ENCODE results near the gene KLF11.
"Not testable (repeated sequence)": the region's sequence is repeated elsewhere in the genome, so short reads cannot be mapped to it uniquely, and the experiment has no call there.

KLF11 gene

DNA sequence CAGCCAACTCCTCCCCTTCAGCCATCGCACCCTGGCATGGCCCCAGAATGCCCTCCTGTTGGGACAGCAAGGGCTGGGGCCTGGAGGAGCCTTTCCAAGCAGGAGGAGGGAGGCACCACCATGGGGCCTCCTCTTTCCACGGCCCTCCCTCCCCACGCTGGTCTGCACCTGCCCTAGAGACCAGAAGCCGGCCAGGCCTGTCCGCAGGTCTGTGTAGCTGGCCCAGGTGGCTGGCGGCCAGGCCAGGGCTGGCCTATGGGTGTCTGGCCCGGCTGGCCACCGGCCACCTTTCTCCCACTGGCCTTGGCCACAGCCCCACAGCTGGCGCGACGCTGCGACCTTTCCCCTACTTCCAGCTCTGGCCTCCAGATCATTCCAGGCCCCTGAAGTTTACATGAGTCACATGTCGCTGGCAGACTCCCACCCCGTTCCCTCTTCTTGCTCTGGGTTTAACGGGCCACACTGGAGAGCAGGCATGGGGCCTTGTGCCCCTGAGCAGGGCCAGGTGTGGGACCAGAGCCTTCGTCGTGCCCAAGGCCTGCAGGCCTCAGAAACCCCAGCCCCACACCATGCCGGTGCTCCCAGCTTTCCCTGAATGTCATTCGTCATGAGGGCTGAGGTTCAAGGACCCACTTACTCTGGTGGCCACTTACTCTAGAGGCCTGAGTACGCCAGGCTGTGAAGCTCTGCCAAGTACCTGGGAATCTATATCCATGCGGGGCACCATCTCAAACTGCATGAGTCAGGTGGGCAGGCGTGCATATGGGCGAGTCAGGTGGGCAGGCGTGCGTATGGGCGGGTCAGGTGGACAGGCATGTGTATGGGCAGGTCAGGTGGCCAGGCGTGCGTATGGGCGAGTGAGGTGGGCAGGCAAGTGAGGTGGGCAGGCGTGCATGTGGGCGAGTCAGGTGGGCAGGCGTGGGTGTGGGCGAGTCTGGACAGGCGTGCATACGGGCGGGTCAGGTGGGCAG lies 33.3 kb upstream of the KLF11 start:
- no peak for DNase-seq

DNA sequence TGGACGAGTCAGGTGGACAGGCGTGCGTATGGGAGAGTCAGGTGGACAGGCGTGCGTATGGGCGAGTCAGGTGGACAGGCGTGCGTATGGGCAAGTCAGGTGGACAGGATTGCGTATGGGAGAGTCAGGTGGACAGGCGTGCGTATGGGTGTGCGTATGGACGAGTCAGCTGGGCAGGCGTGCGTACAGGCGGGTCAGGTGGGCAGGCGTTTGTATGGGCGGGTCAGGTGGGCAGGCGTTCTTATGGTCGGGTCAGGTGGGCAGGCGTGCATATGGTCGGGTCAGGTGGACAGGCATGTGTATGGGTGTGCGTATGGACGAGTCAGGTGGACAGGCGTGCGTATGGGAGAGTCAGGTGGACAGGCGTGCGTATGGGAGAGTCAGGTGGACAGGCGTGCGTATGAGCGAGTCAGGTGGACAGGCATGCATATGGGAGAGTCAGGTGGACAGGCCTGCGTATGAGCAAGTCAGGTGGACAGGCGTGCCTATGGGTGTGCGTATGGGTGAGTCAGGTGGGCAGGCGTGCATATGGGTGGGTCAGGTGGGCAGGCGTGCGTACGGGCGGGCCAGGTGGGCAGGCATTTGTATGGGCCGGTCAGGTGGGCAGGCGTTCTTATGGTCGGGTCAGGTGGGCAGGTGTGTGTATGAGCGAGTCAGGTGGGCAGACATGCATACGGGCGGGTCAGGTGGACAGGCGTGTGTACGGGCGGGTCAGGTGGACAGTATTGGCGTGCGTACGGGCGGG lies 32.3 kb upstream of the KLF11 start:
- not testable (repeated sequence) for DNase-seq

DNA sequence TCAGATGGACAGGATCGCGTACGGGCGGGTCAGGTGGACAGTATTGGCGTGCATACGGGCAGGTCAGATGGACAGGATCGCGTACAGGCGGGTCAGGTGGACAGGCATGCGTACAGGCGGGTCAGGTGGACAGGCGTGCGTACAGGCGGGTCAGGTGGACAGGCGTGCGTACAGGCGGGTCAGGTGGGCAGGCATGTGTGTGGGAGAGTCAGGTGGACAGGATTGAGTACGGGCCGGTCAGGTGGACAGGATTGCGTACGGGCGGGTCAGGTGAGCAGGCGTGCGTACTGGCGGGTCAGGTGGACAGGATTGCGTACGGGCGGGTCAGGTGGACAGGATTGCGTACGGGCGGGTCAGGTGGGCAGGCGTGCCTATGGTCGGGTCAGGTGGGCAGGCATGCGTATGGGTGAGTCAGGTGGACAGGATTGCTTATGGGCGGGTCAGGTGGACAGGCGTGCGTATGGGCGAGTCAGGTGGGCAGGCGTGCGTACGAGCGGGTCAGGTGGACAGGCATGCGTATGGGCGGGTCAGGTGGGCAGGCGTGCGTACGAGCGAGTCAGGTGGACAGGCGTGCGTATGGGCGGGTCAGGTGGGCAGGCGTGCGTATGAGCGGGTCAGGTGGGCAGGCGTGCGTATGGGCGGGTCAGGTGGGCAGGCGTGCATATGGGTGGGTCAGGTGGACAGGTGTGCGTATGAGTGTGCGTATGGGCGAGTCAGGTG lies 31.6 kb upstream of the KLF11 start:
- not testable (repeated sequence) for DNase-seq

DNA sequence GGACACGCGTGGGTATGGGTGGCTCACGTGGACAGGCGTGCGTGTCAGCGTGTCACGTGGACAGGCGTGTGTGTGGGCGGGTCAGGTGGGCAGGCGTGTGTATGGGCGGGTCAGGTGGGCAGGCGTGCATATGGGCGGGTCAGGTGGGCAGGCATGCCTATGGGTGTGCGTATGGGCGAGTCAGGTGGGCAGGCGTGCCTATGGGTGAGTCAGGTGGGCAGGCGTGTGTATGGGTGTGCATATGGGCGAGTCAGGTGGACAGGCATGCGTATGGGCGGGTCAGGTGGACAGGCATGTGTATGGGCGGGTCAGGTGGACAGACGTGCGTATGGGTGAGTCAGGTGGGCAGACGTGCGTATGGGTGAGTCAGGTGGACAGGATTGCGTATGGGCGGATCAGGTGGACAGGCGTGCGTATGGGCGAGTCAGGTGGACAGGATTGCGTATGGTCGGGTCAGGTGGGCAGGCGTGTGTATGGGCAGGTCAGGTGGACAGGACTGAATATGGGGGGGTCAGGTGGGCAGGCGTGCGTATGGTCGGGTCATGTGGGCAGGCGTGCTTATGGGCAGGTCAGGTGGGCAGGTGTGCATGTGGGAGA lies 30.9 kb upstream of the KLF11 start:
- DNase-seq = not testable (repeated sequence)

DNA sequence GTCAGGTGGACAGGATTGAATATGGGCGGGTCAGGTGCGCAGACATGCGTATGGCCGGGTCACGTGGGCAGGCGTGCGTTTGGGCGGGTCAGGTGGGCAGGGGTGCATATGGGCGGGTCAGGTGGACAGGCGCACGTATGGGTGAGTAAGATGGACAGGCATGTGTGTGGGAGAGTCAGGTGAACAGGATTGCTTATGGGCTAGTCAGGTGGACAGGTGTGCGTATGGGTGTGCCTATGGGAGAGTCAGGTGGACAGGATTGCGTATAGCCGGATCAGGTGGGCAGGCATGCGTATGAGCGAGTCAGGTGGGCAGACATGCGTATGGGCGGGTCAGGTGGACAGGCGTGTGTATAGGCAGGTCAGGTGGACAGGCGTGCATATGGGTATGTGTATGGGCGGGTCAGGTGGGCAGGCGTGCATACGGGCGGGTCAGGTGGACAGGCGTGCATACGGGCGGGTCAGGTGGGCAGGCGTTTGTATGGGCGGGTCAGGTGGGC lies 30.3 kb upstream of the KLF11 start:
- no peak for DNase-seq

DNA sequence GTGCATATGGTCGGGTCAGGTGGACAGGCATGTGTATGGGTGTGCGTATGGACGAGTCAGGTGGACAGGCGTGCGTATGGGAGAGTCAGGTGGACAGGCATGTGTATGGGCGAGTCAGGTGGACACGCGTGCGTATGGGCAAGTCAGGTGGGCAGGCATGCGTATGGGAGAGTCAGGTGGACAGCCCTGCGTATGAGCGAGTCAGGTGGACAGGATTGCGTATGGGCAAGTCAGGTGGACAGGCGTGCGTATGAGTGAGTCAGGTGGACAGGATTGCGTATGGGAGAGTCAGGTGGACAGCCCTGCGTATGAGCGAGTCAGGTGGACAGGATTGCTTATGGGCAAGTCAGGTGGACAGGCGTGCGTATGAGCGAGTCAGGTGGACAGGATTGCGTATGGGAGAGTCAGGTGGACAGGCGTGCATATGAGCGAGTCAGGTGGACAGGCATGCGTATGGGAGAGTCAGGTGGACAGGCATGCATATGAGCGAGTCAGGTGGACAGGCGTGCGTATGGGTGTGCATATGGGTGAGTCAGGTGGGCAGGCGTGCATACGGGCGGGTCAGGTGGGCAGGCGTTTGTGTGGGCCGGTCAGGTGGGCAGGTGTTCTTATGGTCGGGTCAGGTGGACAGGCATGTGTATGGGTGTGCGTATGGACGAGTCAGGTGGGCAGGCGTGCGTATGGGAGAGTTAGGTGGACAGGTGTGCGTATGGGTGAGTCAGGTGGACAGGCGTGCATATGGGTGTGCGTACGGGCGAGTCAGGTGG lies 29.5 kb upstream of the KLF11 start:
- DNase-seq = not testable (repeated sequence)

DNA sequence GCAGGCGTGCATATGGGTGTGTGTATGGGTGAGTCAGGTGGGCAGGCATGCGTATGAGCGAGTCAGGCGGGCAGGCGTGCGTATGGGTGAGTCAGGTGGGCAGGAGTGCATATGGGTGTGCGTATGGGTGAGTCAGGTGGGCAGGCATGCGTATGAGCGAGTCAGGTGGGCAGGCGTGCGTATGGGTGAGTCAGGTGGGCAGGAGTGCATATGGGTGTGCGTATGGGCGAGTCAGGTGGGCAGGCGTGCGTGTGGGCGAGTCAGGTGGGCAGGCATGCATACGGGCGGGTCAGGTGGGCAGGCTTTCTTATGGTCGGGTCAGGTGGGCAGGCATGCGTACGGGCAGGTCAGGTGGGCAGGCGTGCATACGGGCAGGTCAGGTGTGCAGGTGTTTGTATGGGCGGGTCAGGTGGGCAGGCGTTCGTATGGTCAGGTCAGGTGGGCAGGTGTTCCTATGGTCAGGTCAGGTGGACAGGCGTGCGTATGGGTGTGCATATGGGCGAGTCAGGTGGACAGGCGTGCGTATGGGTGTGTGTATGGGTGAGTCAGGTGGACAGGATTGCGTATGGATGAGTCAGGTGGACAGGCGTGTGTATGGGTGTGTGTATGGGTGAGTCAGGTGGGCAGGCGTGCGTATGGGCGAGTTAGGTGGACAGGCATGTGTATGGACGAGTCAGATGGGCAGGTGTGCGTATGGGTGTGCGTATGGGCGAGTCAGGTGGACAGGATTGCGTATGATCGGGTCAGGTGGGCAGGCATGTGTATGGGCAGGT lies 28.7 kb upstream of the KLF11 start:
- no peak for DNase-seq

DNA sequence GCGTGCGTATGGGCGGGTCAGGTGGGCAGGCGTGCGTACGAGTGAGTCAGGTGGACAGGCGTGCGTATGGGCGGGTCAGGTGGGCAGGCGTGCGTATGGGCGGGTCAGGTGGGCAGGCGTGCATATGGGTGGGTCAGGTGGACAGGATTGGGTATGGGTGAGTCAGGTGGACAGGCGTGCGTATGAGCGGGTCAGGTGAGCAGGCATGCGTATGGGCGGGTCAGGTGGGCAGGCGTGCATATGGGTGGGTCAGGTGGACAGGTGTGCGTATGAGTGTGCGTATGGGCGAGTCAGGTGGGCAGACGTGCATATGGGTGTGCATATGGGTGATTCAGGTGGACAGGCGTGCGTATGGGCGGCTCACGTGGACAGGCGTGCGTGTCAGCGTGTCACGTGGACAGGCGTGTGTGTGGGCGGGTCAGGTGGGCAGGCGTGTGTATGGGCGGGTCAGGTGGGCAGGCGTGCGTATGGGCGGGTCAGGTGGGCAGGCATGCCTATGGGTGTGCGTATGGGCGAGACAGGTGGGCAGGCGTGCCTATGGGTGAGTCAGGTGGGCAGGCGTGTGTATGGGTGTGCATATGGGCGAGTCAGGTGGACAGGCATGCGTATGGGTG lies 27.9 kb upstream of the KLF11 start:
- not testable (repeated sequence) for DNase-seq

DNA sequence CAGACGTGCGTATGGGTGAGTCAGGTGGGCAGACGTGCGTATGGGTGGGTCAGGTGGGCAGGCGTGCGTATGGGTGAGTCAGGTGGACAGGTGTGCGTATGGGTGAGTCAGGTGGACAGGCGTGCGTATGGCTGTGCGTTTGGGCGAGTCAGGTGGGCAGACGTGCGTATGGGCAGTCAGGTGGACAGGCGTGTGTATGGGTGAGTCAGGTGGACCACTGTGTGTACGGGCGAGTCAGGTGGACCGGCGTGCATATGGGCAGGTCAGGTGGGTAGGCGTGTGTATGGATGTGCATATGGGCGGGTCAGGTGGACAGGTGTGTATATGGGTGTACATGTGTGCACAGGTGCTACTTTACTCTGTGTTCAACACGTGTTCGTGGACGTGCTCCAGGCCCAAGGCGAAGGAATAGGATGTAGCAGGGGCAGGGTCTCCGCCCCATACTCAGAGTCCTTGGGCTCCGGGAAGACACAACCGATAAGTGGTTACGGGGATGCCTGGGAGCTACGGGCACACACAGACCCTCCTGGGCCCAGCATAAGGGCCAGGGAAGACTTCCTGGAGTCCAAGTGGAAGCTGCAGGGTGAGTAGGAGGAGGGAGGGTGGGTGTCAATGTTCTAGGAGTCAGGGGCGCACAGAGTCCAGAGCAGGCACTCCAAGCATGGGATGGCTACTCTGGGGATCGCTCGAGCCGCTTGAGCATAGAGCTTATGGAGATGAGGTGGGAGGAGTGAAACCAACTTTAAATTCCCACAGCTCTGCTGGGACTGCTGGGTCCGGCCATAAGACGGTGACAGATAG lies 27.1 kb upstream of the KLF11 start:
- DNase-seq = no peak

DNA sequence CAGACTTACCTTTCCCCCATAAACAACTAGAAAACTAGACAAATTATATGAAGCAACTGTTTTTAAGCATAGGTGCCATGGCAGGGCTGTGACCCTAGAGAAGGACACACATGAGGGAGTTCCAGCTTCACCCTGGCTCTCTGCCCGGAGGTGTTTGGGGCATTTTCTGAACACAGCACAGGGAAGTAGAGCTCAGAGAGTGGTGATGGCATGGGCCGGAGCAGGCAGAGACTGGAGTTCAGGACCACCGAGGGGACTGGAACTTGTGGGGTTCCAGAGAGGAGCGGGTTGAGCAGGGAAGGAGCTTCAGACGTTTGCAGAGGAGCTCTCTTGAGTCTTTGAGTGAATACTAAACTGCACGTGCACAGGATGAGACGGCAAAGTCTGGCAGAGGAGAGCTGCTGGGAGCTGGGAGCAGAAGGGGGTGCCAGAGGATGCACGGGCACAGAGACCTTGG lies 26.5 kb upstream of the KLF11 start:
- no peak for DNase-seq

DNA sequence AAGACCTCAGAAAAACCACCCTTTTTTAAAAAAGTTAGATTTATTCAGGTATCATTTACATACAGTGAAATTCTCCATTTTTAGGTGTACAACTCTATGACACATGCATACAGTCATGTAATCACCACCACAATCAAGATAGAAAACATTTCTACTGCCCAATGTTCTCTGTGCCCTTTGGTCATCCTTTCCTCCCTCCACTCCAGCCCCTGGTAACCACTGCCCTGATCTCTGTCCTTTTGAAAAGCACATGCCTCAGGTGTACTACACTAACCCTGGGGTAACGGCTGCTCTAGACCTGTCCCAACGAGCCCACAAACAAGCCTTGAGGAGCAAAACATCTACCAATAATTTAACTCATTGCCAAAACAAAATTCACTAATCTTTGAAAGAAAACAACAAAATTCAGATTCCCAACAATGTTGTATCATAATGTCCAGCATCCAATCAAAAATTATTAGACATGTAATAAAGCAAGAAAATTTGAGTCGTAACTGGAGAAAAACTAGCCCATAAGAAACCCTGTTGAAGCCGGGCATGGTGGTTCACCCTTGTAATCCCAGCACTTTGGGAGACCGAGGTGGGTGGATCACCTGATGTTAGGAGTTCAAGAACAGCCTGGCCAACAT lies 25.9 kb upstream of the KLF11 start:
- DNase-seq = no peak

DNA sequence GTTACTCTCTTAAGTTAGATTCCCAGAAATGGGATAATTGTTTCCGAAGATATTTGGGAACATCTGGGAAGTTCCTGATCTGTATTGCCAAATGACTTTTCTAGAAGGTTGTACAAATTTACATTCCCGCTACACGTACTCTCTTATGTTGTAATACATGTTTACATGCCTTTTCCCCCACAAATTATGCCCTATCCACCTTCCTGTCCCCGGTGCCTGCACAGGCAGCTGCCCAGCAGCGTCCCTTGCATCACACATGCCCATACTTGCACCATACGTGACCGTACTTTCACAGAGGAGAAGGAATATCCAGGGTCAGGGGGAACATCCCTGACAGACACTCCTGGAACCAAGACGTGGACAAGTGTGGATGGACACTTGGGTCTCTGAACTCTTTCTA lies 24.2 kb upstream of the KLF11 start:
- no peak for DNase-seq

DNA sequence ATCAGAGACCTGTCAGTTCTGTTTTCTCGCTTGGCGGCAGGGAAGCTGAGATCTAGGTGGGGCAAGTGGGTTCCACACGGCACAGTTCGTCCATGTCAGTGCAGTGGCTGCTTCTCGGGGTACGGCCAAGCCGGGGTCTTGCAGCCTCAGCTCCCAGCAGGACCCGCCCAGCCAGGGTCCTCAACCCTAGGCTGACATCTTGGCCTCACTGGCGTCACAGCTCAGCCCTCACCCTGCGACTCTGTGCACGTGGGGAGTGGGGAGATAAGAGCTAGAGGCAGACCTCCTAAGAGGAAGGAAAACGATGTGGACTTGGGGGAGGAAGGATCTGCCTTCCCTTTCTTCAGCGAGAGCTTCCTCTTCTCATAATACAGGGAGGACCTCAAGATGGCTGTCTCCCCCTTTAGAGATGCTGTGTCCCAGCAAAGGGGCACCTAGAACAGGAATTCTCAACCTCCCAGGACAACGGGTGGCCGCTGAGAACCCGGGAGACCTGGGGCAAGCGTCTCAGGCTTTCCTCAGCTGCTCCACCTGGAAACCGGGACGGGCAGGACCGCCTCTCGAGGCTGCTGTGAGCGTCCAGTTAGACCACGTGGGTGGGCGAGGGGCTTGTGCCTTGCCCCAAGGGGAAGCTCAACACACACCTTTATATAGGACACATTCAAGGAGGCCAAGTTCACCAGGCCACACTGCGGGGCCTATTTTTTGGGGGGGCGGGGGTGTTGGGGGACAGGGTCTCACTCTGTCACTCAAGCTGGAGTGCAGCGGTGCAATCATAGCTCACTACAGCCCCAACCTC lies 23.5 kb upstream of the KLF11 start:
- no peak for DNase-seq

DNA sequence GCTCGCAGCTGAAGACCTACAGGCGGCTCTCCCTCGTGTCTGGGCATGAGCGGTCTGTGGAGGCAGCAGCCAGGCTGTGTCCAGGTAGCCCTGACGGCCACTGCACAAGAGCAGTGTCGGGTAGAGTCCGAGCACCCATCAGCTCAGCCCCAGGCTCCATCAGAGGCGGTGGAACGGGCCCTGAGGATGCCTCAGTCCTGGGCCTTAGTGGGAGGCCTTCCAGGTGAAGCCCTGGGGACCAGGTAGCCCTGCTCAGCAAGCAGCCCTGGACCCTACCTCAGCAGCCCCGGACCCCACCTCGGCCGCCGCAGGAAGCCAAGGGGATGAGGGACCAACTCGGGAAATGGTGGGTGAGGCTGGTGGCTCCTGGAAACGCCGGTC lies 21.3 kb upstream of the KLF11 start:
- no peak for DNase-seq

DNA sequence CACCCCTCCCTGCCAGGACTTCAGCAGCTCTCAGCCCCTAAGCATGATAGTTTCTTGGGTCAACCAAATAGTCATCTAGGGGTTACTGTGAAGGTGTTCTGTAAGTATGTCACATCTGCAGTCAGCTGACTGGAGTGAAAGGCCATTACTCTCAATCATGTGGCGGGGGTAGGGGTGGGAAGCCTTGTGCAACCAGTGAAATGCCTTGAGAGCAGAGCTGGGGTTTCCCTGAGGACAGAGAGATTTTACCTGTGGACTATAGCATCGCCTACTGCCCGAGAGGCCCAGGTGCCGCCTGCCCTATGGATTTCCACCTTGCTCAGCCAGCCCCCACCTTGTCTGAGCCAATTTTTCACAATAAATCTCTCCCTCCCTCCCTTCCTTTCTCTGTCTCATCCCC lies 20.9 kb upstream of the KLF11 start:
- DNase-seq = no peak

DNA sequence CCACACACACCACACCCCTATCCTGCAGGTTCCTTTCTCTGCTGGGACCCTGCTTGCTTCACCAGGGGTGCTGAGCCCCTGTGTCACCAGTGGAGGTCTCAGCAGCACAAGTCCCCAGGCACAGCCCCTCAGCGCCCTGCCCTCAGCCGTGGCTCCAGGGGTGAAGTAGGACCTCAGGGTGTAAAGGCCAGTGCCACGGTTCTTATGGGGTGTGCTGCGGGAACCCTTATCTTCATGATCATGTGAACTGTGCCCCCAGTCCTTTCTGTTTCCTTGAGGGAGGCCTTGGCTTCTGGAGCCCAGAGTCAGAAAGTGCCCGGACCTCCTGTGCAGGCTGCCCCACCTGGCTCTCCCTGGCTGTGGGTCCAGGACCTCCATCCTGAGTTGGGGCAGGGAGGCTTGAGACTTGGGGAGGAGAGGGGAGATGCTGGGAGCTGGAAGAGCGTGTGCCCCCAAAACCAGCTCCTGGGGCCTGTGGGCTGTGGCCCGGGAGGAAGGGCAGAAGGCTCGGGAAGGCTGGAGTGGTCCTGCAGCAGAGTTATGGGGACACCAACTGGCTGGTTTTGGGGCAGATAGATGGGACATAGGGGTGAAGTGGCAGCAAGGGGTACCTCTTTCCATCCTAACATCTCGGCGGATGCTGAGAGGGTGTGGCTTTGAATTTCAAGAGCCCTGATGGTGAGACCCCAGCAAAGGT lies 20.2 kb upstream of the KLF11 start:
- no peak for DNase-seq

DNA sequence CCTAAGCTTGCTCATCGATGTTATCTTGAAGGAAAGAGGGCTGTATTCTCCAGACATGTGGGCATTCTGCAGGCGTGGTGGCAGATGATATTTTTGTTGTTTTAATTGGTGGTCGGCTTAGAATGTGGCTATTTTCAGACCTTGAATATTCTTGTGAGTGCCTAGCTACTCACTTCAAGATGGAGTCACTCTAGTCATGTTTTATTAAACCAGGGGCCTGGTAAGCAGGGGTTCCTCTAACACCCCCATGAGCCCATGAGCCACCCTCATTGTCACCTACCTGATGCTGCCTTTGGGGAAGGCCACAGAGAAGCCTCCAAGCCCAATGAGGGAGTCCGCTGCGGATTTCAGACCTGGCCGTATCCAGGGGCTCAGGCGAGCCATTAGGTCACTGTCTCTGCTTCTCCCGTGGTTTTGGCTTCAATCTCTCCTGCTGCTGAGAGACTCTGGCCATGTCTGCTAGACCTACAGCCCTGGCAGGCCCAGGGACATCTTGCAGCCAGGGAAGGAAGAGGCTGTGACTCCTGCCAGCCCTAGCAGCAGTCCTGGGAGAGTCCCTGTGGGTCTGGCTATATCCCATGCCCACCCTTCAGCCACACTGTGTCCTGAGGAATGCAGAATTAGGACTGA lies 16.3 kb upstream of the KLF11 start:
- no peak for DNase-seq
